HG02970 (cell line): ENCODE results near the gene DSC1.

Experiments
- ATAC-seq: cut with Tn5 transposase; IDR thresholded peaks from one replicate; pipeline ENCODE4 v1.9.1; 2021; ENCODE audit warnings: mild to moderate bottlenecking, moderate library complexity, moderate number of reproducible peaks; ENCODE audit not compliant: unreplicated experiment, low FRiP score

DSC1 gene

GRCh38 chr18:31105733-31106132 lies 56.9 kb downstream of the DSC1 start:
- no peak for ATAC-seq

- no peak for ATAC-seq
Measured at GRCh38 chr18:31104444-31104843, 58.2 kb downstream of the DSC1 start.

- ATAC-seq = no peak
Measured at GRCh38 chr18:31103423-31103822, 59.2 kb downstream of the DSC1 start.

GRCh38 chr18:31102941-31103340 lies 59.7 kb downstream of the DSC1 start:
- no peak for ATAC-seq

GRCh38 chr18:31102025-31102684 lies 60.5 kb downstream of the DSC1 start, which contains the start of gene DSC2:
Gene DSC2, minus strand, starts transcription at chr18:31102421. Its CDS starts 450 bp downstream, at chr18:31101971.
- no peak for ATAC-seq

- no peak for ATAC-seq
Measured at GRCh38 chr18:31101183-31102024, 61.3 kb downstream of the DSC1 start.

- ATAC-seq = no peak
Measured at GRCh38 chr18:31100436-31101182, 62.0 kb downstream of the DSC1 start.

- no peak for ATAC-seq
Measured at GRCh38 chr18:31099450-31100230, 63.0 kb downstream of the DSC1 start.

- ATAC-seq = no peak
Measured at GRCh38 chr18:31098878-31099277, 63.8 kb downstream of the DSC1 start.

GRCh38 chr18:31097666-31098065 lies 65.0 kb downstream of the DSC1 start:
- ATAC-seq = no peak

GRCh38 chr18:31093880-31094279 lies 68.8 kb downstream of the DSC1 start:
- ATAC-seq = no peak

- no peak for ATAC-seq
Measured at GRCh38 chr18:31093294-31093693, 69.4 kb downstream of the DSC1 start.

- ATAC-seq = no peak
Measured at GRCh38 chr18:31091350-31091749, 71.3 kb downstream of the DSC1 start.

GRCh38 chr18:31088532-31088931 lies 74.1 kb downstream of the DSC1 start:
- no peak for ATAC-seq

- ATAC-seq = no peak
Measured at GRCh38 chr18:31079973-31080372, 82.7 kb downstream of the DSC1 start.
